HG03439 (cell line): ENCODE results near the gene GPR142.

ENCODE experiments used
- ATAC-seq: cut with Tn5 transposase; IDR thresholded peaks from one replicate; pipeline ENCODE4 v1.9.1; 2021; ENCODE audit warnings: mild to moderate bottlenecking, moderate library complexity; ENCODE audit not compliant: unreplicated experiment

The GPR142 gene

GRCh38 chr17:74368341-74369081 lies 1.2 kb downstream of the GPR142 start:
- no peak for ATAC-seq

GRCh38 chr17:74369221-74369620 lies 1.9 kb downstream of the GPR142 start:
- no peak for ATAC-seq

- ATAC-seq: no peak
Observed at GRCh38 chr17:74369665-74370490, 2.6 kb downstream of the GPR142 start.

- no peak for ATAC-seq
Observed at GRCh38 chr17:74371653-74372147, 4.4 kb downstream of the GPR142 start.

- ATAC-seq: no peak
Observed at GRCh38 chr17:74372426-74372825, 5.1 kb downstream of the GPR142 start.

GRCh38 chr17:74373838-74374606 lies 6.7 kb downstream of the GPR142 start:
- no peak for ATAC-seq

- ATAC-seq: no peak
Observed at GRCh38 chr17:74374858-74375257, 7.6 kb downstream of the GPR142 start.

- no peak for ATAC-seq
Observed at GRCh38 chr17:74379495-74380085, 12.3 kb downstream of the GPR142 start.

- no peak for ATAC-seq
Observed at GRCh38 chr17:74380086-74380958, 13.0 kb downstream of the GPR142 start.

- ATAC-seq: no peak
Observed at GRCh38 chr17:74380959-74381808, 13.9 kb downstream of the GPR142 start.

- ATAC-seq: no peak
Observed at GRCh38 chr17:74383141-74383540, 15.8 kb downstream of the GPR142 start.

- no peak for ATAC-seq
Observed at GRCh38 chr17:74385201-74385600, 17.9 kb downstream of the GPR142 start.

GRCh38 chr17:74386386-74386785 lies 19.1 kb downstream of the GPR142 start:
- ATAC-seq: no peak

GRCh38 chr17:74387365-74388218 lies 20.3 kb downstream of the GPR142 start:
- no peak for ATAC-seq

- no peak for ATAC-seq
Observed at GRCh38 chr17:74389084-74389753, 21.9 kb downstream of the GPR142 start.

GRCh38 chr17:74389937-74390679 lies 22.8 kb downstream of the GPR142 start:
- ATAC-seq: no peak
